Stromal cell of bone marrow (primary cell): Measurements from ENCODE around the gene ORC3.
"Not testable (repeated sequence)": the region's sequence is repeated elsewhere in the genome, so short reads cannot be mapped to it uniquely, and the experiment has no call there.

ENCODE experiments used
- DNase-seq: peaks from one replicate; pipeline ENCODE4 v3.0.0-alpha.2; 2012; ENCODE audit warnings: low read depth

Gene ORC3

DNA sequence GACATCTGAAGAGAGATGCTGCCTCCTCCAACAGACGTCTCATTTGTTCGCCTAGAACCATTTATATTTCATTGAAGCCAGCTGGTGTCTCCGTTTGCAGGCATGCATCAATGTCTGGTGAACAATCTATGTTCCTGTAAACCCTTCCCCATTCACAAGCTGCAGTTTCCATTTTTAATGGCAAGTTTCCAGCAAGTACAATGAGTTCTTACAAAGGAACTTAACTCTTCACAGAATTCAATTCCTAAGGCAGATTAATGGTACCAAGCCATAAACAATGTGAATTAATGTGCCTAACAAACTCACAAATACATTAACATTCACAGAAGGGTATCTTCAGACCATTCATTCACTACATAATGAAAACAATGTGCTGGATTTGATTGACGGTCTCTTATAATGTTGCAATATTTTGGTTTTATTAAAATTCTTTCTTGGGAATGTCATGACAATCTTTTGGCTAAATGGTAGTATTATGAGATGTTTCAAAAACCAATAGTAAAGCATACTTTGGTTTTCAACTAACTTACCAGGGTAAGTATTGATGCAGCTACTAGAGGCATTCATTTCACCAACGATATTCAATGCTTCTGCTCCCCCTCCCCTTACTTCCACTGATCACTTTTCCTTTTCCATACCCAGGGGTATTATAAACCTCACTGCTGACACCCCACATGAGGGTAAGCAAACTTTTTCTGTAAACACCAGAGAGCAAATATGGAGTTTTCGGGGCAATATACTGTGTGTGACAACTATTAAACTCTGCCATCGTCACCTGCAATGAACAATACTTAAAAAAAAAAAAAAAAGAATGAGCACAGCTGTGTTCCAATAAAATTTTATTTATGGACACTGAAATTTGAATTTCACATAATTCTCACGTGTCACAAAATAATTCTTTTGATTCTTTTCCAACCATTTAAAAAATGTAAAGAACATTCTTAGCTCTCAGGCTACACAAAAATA is 107.9 kb downstream of the ORC3 start:
- peak; percentile 66 for DNase-seq

DNA sequence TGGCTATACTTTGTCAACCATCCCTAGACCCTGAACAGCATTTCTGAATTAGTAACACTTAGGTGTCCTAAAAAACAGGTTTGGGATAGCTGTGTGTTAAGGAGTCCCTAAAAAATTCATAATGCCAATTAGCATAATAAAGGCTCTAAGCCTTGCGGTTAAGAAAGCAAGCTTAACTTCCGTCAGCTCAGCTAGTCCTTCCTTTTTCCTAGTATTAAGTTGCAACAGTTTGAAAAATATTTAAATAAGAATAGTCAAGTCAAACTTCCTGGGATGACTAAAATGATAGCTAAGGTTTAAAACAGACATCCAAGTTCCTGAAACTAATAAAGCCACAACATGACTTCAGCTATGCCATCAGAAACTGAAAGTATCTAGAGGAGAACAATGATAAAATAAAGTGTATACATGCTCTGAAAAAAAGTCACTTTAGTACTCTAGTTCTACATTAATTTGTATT is 108.6 kb downstream of the ORC3 start:
- no peak for DNase-seq

DNA sequence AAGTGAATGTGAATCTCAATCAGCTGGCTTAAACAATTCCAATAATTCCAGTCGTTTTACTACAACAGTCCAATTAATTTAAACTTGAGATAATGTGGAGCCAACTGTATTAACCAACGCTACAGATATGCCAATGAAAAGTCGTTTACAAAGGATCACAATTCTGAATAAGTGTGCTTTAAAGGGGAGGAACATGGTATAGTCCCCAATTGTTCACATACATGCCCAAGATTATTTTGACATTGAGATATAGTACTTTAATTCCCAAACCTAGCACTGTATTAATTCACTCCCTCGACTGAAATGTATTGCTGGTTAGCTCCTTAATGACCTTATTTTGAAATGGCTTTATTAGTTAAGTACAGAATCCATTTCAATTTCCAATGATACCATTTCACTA is 109.6 kb downstream of the ORC3 start:
- no peak for DNase-seq

DNA sequence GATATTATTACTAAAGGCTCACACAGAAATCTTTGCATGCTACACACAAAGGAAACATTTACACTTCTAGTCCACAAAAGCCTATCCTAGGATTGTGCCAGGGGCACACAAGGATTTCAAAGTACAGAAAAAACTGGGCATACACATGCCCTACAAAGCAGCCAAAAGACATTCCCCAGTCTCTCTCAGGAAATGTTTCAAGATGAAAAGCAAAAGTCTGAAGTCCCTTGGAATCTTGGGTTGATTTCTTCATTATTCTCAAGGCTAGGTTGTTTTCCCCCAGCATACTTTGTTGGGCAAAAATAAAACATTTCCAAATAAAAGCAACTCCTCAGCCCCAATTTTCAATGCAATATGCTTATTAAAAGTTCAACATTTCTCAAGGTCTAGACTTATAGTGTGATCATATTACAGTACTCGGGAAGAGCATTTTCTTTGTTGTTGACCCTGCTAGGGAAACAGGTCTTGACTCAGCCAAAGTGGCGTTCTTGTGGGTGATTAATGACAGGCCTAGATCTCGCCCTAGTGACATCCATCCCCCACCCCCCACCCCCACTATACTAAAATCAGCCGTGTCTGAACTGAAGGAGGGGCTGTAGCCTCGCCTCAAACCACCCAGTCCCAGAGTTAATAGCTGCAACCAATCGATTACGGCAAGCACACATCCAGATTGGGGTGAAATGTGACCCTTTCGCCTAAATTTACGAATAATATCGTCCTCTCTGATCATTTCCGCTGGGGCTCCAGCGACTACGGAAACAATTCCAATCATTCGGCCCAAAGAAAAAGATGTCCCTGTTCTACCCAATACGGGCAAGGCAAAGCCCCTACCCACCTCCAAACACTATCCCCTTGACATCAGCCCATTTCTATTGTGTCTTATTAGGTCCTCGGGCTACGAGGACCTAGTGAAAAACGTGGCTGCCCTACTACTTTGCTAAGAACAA is 110.7 kb downstream of the ORC3 start:
- peak; percentile 61 for DNase-seq

DNA sequence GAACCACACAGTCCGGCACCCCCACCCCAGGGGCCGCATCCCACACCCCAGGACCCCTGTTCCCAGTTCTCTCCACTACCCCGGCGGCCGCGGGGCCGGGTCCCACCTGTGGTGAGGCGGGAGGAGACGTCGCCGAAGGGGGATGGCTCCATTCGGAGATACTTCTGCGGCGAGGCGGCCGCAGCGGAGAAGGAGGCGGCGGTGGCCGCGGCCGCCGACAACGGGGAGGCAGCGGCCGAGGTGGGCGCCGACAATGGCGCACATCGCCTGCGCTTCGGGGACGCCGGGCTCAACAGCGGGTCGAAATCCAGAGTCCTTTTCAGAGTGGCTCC is 111.4 kb downstream of the ORC3 start:
- no peak for DNase-seq

DNA sequence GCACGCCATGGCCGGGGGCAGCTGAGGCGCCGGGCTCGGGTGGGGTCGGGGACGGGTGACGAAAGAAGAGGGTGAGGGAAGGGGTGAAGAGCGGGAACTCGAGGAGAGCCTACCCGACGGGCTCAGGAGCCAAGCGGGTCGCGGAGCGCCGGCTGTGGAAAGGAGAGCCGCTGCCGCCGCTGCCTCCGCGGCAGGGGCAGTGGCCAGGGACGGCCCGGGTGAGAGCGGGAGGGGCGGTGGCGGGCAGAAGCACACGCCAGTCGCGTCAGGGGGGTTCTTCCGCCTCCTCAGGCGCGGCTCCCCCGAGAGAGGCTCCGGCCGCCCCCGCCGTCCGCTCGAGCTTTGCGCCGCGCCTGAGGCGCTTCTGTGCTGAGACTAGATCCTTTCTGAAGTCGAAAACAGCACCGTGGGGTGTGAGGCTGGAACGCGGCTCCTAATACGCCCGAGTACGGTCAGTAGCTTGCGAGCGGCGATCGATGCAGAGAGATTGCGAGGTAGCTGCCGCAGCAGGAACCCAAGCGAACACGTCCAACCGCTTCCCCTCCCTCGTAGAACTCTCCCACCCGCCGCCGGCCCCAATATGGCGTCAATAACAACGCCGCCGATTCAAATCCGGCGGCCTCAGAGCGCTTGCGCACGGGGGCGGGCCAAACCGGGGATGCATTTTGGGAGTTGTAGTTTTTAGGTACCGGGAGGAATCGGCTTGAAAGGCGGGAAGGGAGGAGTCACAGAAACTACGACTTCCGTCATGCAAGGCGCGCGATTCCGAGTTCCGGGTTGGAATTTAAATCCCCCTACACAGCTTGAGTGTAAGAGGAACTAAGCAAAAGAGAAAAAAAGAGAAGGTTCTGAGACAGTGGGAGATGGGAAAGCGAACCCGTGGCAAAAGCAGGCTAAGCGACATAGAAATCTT is 112.0 kb downstream of the ORC3 start, which contains the start of gene AKIRIN2:
Gene AKIRIN2 (minus strand): TSS at position 558 of the 913 bp plus-strand sequence. CDS start 549 bp downstream, at position 9.
- peak; percentile 98 for DNase-seq

DNA sequence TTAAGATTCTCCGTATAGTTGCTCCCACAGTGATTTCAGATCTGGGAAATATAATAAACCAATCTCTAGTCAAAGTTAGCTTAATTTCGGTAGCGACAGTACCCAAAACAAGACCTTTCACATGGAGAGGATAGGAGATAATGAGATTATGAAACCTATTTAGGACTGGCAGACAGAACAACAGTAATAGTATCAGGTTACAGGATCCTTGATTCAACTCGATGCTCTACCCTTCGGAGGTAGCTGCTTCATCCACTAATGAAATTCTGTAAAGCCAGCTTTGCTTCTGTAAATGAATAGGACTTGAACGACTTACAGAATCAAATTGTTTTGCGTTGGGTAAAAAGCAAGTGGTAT is 112.6 kb downstream of the ORC3 start:
- no peak for DNase-seq

DNA sequence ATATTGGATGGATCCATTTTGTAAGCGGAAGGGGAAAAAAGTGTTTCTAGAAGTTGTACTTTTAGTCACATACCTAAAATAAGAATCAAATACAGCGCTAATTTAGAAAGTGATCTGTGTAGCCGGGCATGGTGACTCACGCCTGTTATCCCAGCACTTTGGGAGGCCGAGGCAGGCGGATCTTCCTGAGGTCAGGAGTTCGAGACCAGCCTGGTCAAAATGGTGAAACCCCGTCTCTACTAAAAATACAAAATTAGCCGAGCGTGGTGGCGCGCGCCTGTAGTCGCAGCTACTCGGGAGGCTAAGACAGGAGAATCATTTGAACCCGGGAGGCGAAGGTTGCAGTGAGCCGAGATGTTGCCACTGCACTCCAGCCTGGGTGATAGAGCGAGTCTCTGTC is 113.1 kb downstream of the ORC3 start:
- not testable (repeated sequence) for DNase-seq

DNA sequence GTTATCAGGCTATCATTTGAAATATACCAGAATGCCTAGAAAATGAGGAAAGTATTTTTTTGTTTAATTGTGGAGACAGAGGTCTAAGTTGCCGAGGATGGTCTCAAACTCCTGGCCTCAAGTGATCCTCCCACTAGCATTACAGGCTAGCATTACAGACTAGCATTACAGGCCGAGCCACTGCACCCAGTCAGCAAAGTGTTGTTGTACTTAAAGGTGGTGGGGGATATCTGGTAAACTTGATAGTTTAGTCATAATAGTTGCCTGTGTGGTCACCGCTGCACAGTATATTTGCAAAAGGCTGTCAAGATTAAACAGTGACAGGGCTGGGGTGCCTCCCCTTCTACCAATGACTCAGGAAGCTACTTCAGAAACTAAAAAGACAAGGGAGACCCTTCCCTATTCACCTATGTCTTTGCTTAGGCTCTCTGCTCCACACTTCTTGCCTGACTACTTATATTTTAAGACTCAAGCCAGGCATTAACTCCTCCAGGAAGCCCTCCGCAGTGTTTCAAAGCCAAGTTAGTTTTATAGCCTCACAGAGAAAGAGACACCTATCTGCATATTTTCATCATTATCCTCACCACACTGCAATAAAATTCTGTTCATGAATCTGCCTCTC is 115.2 kb downstream of the ORC3 start:
- DNase-seq: no peak

DNA sequence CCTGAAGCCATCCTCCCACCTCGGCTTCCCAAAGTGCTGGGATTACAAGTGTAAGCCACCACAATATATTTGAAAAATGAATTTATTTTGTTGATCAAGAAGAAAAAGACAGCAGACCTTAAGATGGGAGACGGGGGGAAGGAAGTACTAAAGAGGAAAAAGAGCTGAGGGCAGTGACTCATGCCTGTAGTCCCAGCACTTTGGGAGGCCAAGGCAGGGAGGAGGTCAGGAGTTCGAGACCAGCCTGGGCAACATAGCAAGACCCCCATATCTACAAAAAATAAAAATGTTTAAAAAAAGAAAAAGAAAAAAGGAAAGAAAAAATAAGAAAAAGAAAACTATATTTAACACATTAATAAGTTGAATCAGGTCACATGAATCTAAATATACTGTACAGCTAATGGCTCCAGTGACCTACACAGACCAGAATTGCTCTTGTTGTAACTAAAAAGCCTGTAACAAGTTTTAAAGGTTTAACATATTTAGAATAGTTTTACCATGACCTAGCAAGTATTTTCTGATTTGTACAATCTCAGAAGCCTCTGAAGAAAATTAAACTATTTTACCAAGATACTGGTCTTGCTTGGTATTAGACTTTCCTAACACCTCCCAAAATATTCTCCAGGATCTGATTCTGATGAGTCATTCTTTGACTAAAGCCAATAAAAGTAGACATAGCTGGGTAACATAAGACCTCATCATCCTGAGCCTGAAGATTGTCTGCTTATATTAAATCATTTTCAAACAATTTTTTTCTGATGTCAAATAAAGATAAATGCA is 116.4 kb downstream of the ORC3 start:
- no peak for DNase-seq

DNA sequence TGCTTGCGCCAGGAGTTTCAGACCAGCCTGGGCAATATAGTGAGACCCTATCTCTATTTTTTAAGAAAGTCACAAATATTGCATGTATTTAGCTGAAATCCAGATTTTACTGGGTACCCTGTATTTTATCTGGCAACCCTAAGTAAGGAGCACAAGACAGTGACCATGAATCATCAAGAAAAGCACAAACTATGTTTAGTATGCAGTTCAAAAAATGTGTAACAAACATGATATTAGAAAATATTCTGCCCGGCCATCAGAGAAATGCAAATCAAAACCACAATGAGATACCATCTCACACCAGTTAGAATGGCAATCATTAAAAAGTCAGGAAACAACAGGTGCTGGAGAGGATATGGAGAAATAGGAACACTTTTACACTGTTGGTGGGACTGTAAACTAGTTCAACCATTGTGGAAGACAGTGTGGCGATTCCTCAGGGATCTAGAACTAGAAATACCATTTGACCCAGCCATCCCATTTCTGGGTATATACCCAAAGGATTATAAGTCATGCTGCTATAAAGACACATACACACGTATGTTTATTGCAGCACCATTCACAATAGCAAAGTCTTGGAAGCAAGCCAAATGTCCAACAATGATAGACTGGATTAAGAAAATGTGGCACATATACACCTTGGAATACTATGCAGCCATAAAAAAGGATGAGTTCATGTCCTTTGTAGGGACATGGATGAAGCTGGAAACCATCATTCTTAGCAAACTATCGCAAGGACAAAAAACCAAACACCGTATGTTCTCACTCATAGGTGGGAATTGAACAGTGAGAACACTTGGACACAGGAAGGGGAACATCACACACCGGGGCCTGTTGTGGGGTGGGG is 118.9 kb downstream of the ORC3 start:
- not testable (repeated sequence) for DNase-seq

DNA sequence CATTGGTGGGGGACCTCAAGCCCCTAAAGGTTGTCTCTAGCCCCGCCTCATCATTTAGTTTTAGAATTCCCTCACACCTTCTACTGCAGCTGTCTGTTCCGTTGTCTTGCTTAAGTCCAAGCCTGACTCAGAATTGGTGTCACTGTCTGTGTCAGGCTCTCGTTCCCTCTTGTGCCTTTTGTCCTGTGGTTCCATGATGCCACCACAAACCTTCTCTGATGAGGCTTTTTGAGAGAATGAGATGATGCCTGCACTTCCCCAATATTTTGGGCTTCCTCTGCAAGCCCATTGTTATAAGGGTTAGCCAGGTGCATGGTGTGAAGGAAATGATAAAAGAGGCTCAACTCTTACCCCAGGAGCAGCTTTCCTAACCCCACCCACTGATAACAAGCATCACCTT is 120.2 kb downstream of the ORC3 start:
- DNase-seq: no peak

DNA sequence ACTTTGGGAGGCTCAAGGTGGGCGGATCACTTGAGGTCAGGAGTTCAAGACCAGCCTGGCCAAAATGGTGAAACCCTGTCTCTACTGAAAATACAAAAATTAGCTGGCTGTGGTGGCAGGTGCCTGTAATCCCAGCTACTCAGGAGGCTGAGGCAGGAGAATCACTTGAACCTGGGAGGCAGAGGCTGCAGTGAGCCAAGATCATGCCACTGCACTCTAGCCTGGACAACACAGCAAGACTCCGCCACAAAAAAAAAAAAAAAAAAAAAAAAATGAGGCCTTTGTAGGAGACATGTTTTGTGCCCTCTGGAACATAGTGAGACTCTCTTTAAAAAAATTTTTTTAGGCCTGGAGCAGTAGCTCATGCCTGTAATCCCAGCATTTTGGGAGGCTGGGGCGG is 122.8 kb downstream of the ORC3 start:
- DNase-seq: not testable (repeated sequence)

DNA sequence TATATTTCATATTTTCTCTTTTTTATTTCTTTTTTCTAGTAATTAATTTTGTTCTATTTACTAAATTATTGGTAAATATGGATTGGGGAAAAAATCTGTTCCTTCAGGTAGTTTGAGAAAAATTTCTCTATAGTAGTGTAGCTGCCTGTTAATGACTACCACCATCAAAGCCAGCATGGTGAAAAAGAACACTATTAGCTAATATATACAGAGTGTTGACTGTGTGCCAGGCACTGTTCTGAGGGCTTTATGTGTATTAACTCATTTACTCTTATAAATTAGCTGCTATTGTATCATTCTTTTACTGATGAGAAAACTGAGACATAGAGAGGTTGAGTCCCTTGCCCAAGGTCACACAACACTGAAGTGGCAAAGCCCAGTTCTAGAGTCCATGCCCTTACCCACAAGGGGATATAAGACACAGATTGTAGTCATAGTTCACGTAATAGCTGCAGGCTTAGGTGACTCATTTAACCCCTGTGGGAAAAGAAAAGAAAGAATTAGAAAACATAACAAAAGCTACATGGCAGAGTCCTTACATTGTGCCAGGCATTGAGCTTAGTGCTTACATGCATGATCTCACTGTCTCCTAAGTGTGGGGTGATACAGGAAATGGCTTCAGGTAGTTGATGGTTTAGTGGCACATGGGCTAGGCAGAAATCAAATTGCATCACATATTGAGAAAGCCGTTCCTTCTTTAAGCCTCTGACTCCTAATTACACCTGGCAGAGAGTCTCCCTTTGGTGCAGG is 124.3 kb downstream of the ORC3 start:
- DNase-seq: peak; percentile 81
